GM12892 (cell line): Measurements from ENCODE around the gene C2orf92.

Source experiments
- POLR2AphosphoS5 ChIP-seq: IDR thresholded peaks from 2 replicates; pipeline ENCODE4 v1.6.1; 2011; ENCODE audit warnings: low read depth, low read length, control low read depth
- TAF1 ChIP-seq: IDR thresholded peaks from 2 replicates; pipeline ENCODE4 v1.6.1; 2011; ENCODE audit warnings: low read depth, mild to moderate bottlenecking, control low read depth, low read length, borderline replicate concordance

DNA sequence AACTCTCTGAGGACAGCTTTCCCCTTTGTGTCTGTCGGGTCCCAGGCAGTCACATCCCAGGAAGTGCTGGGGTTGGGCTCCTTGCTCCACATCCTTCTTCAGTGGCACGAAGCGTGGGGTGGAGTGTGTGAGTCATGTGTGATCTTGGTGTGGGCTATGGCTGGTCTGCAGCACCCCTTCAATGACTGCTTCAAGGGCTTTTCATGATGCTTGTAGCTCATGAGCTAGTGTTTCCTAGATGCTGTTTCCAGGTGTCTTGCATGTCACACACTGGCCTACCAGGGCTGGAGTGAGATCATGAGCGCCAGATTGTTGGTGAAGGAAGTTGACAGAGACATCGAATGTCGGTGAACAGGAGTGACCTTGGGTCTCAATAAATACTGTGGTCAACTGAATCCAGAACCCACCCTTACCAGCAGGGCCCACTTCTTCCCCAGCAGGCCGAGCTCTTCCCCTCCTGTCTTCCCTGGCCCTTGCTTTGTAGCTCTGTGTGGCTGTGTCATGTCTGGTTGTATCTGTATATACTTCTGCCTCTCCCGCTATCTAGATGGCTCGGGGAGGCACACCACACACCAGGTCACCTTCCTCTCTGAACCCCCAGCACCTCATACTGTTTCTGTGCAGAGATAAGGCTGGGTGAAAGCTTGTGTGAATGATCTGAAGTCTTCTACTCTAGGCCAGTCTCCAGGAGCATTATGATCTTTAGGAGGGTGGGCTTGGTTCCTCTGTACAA is 3.8 kb downstream of the C2orf92 start:
- TF ChIP-seq POLR2AphosphoS5 (no peak), TAF1 (no peak)
